Measurements from ENCODE around the gene SORBS1.

SORBS1 gene

DNA sequence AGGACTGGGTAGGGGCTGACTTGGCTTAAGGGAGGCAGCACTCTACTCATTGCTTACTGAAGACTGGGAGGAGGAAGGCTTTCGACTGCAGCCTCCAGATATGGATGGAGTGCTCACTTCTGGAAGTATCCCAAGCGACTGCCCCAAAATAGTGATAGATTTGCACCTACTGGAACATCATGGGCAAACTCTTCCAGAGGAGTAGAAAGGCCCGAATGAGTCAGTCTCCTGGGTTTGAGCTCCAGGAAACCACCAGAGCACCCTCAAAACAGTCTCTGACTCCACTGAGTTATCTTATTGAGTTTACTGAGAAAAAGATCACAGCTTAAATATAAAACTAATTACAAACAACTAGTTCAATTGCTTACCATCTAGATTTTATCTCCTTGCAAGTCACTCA is 233.2 kb downstream of the SORBS1 start:
- H3K9me3 ChIP-seq (ENCODE audit: control insufficient read depth, low read length) = no peaks in the 10 kb centered on the region
- no peak overlapping the region for H3K4me3 ChIP-seq (ENCODE audit: extremely low read depth, insufficient read depth, low read length, poor library complexity, severe bottlenecking)
- H3K27ac ChIP-seq (ENCODE audit: low read depth, low read length, severe bottlenecking) = no peak overlapping the region
- peaks cover 13% of the 10 kb centered on the region for H3K4me1 ChIP-seq (ENCODE audit: control insufficient read depth, insufficient read depth, low read length, poor library complexity, severe bottlenecking)
- WGBS, 2 experiments (ENCODE audit: insufficient coverage in 2 of 2) = 75 to 100% methylated on average over 1 to 3 of the region's 3 CpGs
- no peaks in the 10 kb centered on the region for H3K36me3 ChIP-seq (ENCODE audit: control insufficient read depth, insufficient read depth, low read length)

DNA sequence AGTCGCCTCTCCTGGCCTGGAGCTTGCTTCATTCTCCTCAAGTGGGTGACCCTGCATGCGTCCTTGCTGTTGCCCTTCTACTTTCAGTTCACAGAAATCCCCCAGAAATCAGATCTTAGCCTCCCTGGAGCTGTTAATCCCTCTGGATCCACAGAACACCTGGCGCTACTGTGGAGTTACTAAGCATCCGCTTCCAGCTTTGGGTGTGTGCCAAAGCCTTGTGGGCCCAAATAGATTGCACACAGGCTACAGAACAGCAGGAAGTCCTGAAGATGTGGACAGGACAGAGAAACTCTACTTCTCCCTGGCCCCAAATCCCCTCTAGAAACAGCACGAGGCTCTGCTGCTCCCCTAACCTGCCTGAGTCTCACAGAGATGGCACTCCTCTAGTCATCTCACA is 233.8 kb downstream of the SORBS1 start:
- 98% methylated on average over 5 of the region's 5 CpGs for WGBS, 2 experiments (ENCODE audit: insufficient coverage in 2 of 2)
- Histone ChIP-seq H3K9me3 (ENCODE audit: control insufficient read depth, low read length) (no peaks in the 10 kb centered on the region), H3K27ac (ENCODE audit: low read depth, low read length, severe bottlenecking) (no peak overlapping the region), H3K4me3 (ENCODE audit: extremely low read depth, insufficient read depth, low read length, poor library complexity, severe bottlenecking) (no peak overlapping the region), H3K36me3 (ENCODE audit: control insufficient read depth, insufficient read depth, low read length) (no peaks in the 10 kb centered on the region), H3K4me1 (ENCODE audit: control insufficient read depth, insufficient read depth, low read length, poor library complexity, severe bottlenecking) (peaks cover 13% of the 10 kb centered on the region)

DNA sequence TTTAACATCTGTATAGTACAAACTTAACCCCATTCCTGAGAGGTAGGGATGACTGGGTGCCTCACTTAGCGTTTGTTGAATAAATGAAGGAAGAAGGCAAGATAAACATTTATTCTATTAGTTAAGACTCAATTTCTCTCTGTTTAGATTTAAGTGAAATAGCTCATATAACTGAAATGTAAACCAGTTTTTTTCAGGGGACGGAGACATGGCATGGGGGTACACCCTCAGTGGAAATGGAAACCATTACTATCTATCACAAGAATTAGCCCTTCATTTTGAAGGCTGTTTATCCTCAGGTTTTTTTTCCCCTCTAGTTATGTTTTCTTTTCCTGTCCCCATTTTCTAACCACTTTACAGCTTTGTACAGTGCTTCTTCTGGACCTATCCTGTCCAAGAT is 234.8 kb downstream of the SORBS1 start:
- H3K4me3 ChIP-seq (ENCODE audit: extremely low read depth, insufficient read depth, low read length, poor library complexity, severe bottlenecking) = no peak overlapping the region
- no peaks in the 10 kb centered on the region for H3K9me3 ChIP-seq (ENCODE audit: control insufficient read depth, low read length)
- WGBS, 2 experiments (ENCODE audit: insufficient coverage in 2 of 2) = 100% methylated on average over 1 of the region's 2 CpGs; no CpG with 5 or more reads in 1 of the 2 experiments
- H3K4me1 ChIP-seq (ENCODE audit: control insufficient read depth, insufficient read depth, low read length, poor library complexity, severe bottlenecking) = peaks cover 9% of the 10 kb centered on the region
- H3K27ac ChIP-seq (ENCODE audit: low read depth, low read length, severe bottlenecking) = no peak overlapping the region
- H3K36me3 ChIP-seq (ENCODE audit: control insufficient read depth, insufficient read depth, low read length) = no peaks in the 10 kb centered on the region

DNA sequence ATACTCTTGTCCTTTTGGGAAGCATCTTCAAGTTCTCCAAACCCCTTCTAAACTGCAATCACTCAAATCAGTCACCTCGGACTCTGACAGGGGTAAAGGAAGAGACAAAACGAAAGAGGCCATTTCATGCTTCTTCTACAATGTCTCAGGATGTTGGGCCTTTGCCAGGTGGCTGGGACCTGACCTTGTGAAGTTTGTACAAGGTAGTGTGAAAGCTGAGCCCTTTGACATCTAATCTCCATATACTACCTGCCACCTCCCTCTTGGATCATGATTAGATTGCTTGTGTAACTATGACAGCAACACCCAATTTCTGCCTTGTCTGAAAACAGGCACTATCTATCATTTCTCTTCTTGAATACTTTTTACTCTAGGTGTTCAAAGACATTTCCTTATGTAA is 235.3 kb downstream of the SORBS1 start:
- 90% methylated on average over 2 of the region's 2 CpGs; no CpG with 5 or more reads in 1 of the 2 experiments for WGBS, 2 experiments (ENCODE audit: insufficient coverage in 2 of 2)
- Histone ChIP-seq H3K4me3 (ENCODE audit: extremely low read depth, insufficient read depth, low read length, poor library complexity, severe bottlenecking) (no peak overlapping the region), H3K27ac (ENCODE audit: low read depth, low read length, severe bottlenecking) (no peak overlapping the region), H3K9me3 (ENCODE audit: control insufficient read depth, low read length) (no peaks in the 10 kb centered on the region), H3K36me3 (ENCODE audit: control insufficient read depth, insufficient read depth, low read length) (no peaks in the 10 kb centered on the region), H3K4me1 (ENCODE audit: control insufficient read depth, insufficient read depth, low read length, poor library complexity, severe bottlenecking) (peaks cover 4% of the 10 kb centered on the region)

DNA sequence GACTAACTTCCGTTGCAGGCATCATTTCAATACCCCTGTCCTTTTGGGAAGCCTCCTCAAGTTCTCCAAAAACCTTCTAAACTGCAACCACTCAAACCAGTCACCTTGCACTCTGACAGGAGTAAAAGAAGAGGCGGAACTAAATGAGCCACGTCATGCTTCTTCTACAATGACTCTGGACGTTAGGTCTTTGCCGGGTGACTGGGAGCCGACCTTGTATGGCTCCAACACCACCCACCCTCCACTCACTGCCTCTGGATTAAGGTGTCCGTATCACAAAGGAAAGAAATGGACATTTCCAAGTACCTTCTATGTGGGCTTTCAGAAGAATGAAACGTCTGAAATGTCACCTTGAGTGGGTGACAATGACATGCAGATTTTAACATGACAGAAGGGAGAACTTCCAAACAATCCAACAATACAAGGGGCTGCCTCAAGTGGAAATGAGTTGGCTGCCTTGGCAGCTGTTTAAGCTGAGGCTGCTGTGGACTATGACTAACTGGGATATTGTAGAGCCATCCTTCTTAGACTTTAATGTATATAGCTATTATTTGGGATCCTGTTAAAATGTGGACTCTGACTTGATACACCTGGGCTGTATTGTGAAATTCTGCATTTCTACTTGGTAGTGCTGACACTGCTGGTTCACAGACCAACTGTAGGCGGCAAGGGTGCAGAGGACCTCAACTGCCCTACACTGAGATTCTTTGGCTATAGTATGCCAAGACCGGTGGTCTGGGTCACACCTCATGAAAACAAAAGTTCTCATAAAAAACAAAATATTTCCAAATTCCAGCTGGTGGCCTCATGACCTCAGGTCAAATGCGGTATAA is 236.5 kb downstream of the SORBS1 start:
- Histone ChIP-seq H3K4me3 (ENCODE audit: extremely low read depth, insufficient read depth, low read length, poor library complexity, severe bottlenecking) (no peak overlapping the region), H3K36me3 (ENCODE audit: control insufficient read depth, insufficient read depth, low read length) (no peaks in the 10 kb centered on the region), H3K4me1 (ENCODE audit: control insufficient read depth, insufficient read depth, low read length, poor library complexity, severe bottlenecking) (no peaks in the 10 kb centered on the region), H3K9me3 (ENCODE audit: control insufficient read depth, low read length) (no peaks in the 10 kb centered on the region), H3K27ac (ENCODE audit: low read depth, low read length, severe bottlenecking) (no peak overlapping the region)
- 88 to 89% methylated on average over 8 of the region's 11 CpGs for WGBS, 2 experiments (ENCODE audit: insufficient coverage in 2 of 2)

DNA sequence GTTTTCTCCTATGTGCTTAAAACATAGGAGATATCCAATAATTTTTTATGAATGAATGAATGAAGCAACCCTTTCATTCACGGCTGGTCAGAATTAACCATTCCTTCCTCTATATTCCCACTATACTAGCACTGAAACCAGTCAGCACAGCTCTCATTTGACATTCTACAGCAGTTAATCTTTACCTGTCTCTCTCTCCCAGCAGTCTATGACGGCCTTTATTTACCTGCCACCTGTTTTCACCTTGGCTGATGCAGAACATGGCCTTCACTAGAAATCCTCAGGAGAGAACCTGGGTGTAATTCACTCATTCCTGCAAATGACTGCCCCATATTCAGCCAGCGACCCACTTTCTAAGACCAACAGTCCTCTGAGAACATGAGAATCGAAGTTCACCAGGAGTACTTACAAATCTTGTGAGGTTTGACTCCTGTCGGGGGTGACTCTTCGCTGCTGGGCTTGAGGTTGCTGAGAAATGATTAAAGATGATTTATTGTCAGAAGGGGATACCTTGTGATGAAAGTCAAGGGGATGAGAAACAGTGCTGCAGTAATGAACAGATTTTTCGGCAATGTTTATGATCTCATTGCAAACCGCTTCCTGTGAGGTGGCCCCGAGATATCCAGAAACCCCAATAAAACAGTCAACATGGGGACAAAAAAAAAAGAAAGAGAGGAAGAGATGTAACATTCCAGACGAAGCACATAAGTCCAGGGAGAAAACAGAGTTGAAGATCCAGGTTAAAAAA is 239.4 kb downstream of the SORBS1 start:
- H3K36me3 ChIP-seq (ENCODE audit: control insufficient read depth, insufficient read depth, low read length) = no peaks in the 10 kb centered on the region
- no peaks in the 10 kb centered on the region for H3K9me3 ChIP-seq (ENCODE audit: control insufficient read depth, low read length)
- no peak overlapping the region for H3K4me3 ChIP-seq (ENCODE audit: extremely low read depth, insufficient read depth, low read length, poor library complexity, severe bottlenecking)
- peaks cover 7% of the 10 kb centered on the region for H3K4me1 ChIP-seq (ENCODE audit: control insufficient read depth, insufficient read depth, low read length, poor library complexity, severe bottlenecking)
- no peak overlapping the region for H3K27ac ChIP-seq (ENCODE audit: low read depth, low read length, severe bottlenecking)
- 92 to 96% methylated on average over 6 to 10 of the region's 10 CpGs for WGBS, 2 experiments (ENCODE audit: insufficient coverage in 2 of 2)

DNA sequence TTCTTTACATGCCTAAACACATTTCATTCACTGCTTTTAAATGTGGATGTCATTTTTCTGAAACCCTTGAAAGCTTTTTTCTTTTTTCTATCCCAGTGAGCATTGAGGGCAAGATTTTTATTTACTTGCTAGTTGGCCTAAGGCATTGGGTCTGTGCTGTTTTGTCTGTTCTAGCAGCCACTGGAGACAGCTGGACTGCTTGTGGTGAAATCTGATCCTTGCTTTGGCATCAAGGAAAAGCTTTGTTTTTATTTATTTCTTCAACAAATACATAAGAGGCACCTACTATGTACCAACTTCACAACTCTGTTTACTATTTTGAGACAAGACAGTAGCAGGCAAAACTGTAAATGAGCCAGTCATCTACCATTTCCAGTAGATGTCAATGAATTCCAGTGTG is 241.9 kb downstream of the SORBS1 start:
- Histone ChIP-seq H3K36me3 (ENCODE audit: control insufficient read depth, insufficient read depth, low read length) (no peaks in the 10 kb centered on the region), H3K27ac (ENCODE audit: low read depth, low read length, severe bottlenecking) (peak overlapping the region; percentile 47), H3K9me3 (ENCODE audit: control insufficient read depth, low read length) (no peaks in the 10 kb centered on the region), H3K4me3 (ENCODE audit: extremely low read depth, insufficient read depth, low read length, poor library complexity, severe bottlenecking) (no peak overlapping the region), H3K4me1 (ENCODE audit: control insufficient read depth, insufficient read depth, low read length, poor library complexity, severe bottlenecking) (peaks cover 10% of the 10 kb centered on the region)

DNA sequence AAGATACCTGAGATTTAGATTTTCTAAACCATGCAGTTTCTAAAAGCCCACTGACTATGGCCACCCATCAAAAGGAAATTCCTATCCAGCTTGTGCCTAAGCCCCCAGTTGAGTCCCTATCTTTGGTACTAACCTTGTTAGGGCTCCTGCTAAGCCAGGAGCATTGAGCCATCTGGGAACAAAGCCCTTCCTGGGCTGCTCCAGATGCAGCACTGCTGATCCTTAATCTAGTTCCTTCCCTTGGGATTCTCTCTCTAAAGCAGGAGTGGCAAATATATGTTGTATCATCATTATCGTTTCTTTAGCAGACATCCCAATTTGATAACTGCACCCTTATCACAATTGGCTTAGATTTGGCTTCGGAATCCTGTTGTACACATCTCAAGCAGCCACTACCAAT is 245.7 kb downstream of the SORBS1 start:
- Histone ChIP-seq H3K27ac (ENCODE audit: low read depth, low read length, severe bottlenecking) (no peak overlapping the region), H3K4me1 (ENCODE audit: control insufficient read depth, insufficient read depth, low read length, poor library complexity, severe bottlenecking) (peaks cover 30% of the 10 kb centered on the region), H3K9me3 (ENCODE audit: control insufficient read depth, low read length) (no peaks in the 10 kb centered on the region), H3K4me3 (ENCODE audit: extremely low read depth, insufficient read depth, low read length, poor library complexity, severe bottlenecking) (no peak overlapping the region), H3K36me3 (ENCODE audit: control insufficient read depth, insufficient read depth, low read length) (no peaks in the 10 kb centered on the region)
- no CpG with 5 or more reads among the region's 2 CpGs for WGBS, 2 experiments (ENCODE audit: insufficient coverage in 2 of 2)

DNA sequence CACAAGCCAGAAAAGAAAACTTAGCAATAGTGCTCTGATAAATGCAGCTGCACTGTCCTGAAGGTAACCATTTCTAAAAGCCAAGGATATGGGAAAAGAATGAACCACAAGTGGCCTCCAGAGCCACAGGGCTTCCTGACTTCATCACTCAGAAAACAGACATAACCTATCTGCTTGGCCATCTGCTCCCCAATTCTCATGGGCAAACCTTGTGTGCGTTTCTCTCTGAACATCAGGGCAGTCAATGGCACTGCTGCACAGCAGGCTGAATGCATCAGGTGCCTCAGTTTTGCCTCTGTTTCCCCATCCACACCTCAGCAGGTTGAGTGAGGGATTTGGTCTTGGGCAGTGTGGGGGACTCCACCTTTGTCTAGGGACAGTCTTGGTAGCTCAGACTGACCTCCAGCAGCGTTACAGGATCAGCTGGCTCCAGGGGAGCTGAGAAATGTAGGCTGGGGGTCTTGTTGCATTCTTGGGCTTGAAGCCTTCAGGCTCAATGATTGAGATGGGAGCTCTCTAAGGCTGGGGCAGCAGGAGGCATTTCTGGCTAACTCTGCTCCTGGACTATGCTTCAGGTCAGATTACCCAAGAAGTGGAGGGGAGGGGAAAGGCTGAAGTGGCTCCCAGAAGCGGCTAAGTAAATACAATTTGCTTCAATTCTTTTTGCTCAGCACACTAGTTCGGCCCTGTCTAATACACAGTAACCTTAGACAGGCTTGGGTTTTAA is 246.8 kb downstream of the SORBS1 start:
- Histone ChIP-seq H3K9me3 (ENCODE audit: control insufficient read depth, low read length) (no peaks in the 10 kb centered on the region), H3K27ac (ENCODE audit: low read depth, low read length, severe bottlenecking) (no peak overlapping the region), H3K4me1 (ENCODE audit: control insufficient read depth, insufficient read depth, low read length, poor library complexity, severe bottlenecking) (peaks cover 36% of the 10 kb centered on the region), H3K36me3 (ENCODE audit: control insufficient read depth, insufficient read depth, low read length) (no peaks in the 10 kb centered on the region), H3K4me3 (ENCODE audit: extremely low read depth, insufficient read depth, low read length, poor library complexity, severe bottlenecking) (no peak overlapping the region)
- WGBS, 2 experiments (ENCODE audit: insufficient coverage in 2 of 2) = 94 to 100% methylated on average over 1 to 2 of the region's 4 CpGs

DNA sequence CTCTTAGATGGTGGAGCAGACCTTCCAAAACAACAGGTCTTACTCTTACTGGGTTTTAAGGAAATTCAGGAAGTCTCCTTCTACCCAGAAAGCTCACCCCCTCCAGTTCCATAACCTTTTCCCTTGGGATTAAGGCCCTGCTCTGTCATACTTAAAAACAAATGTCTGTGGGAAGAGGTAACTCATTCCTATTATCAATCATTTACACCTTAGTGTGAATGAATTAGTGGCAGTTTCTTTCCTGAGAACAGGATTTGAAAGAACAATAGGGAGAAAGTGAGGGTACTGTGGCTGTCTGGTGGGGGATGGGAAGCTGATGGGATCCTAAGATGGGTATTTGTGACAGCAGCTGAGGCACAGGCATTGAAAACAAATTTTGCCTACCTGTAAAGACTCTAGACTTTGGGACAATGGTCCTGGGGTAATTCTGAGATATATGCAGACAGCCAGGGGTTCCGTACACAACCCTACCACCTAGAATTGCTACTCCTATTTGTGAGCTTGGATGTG is 248.1 kb downstream of the SORBS1 start:
- Histone ChIP-seq H3K4me1 (ENCODE audit: control insufficient read depth, insufficient read depth, low read length, poor library complexity, severe bottlenecking) (peaks cover 41% of the 10 kb centered on the region), H3K9me3 (ENCODE audit: control insufficient read depth, low read length) (no peaks in the 10 kb centered on the region), H3K4me3 (ENCODE audit: extremely low read depth, insufficient read depth, low read length, poor library complexity, severe bottlenecking) (no peak overlapping the region), H3K27ac (ENCODE audit: low read depth, low read length, severe bottlenecking) (no peak overlapping the region), H3K36me3 (ENCODE audit: control insufficient read depth, insufficient read depth, low read length) (no peaks in the 10 kb centered on the region)
- WGBS, 2 experiments (ENCODE audit: insufficient coverage in 2 of 2) = no CpG with 5 or more reads among the region's 1 CpG
